ENCODE data around the gene NFU1.
"Not testable (repeated sequence)": the region's sequence is repeated elsewhere in the genome, so short reads cannot be mapped to it uniquely, and the experiment has no call there.

NFU1 gene

GRCh38 chr2:69461404-69461803, 24.2 kb upstream of the NFU1 start:
- Mint-ChIP-seq H3K36me3 (ENCODE audit: low read depth) (peaks cover 23% of the 10 kb centered on the region), H3K27me3 (ENCODE audit: low read depth) (no peaks in the 10 kb centered on the region), H3K27ac (no peak overlapping the region), H3K4me3 (no peak overlapping the region), H3K9me3 (no peaks in the 10 kb centered on the region), H3K4me1 (ENCODE audit: low read depth) (no peaks in the 10 kb centered on the region)

- Mint-ChIP-seq H3K27ac (no peak overlapping the region), H3K27me3 (ENCODE audit: low read depth) (no peaks in the 10 kb centered on the region), H3K4me3 (no peak overlapping the region), H3K4me1 (ENCODE audit: low read depth) (no peaks in the 10 kb centered on the region), H3K36me3 (ENCODE audit: low read depth) (peaks cover 11% of the 10 kb centered on the region), H3K9me3 (no peaks in the 10 kb centered on the region)
Measured at GRCh38 chr2:69459936-69460335, 22.7 kb upstream of the NFU1 start.

- H3K27ac Mint-ChIP-seq: no peak overlapping the region
- H3K4me1 Mint-ChIP-seq (ENCODE audit: low read depth): peaks cover 6% of the 10 kb centered on the region
- no peaks in the 10 kb centered on the region for H3K9me3 Mint-ChIP-seq
- peaks cover 4% of the 10 kb centered on the region for H3K36me3 Mint-ChIP-seq (ENCODE audit: low read depth)
- no peak overlapping the region for H3K4me3 Mint-ChIP-seq
- H3K27me3 Mint-ChIP-seq (ENCODE audit: low read depth): peaks cover 7% of the 10 kb centered on the region
Measured at GRCh38 chr2:69456950-69457445, 19.8 kb upstream of the NFU1 start.

GRCh38 chr2:69456154-69456553, 18.9 kb upstream of the NFU1 start:
- Mint-ChIP-seq H3K4me1 (ENCODE audit: low read depth) (peaks cover 6% of the 10 kb centered on the region), H3K4me3 (no peak overlapping the region), H3K27me3 (ENCODE audit: low read depth) (peaks cover 9% of the 10 kb centered on the region), H3K9me3 (no peaks in the 10 kb centered on the region), H3K36me3 (ENCODE audit: low read depth) (no peaks in the 10 kb centered on the region), H3K27ac (no peak overlapping the region)

- Mint-ChIP-seq H3K36me3 (ENCODE audit: low read depth) (no peaks in the 10 kb centered on the region), H3K9me3 (no peaks in the 10 kb centered on the region), H3K4me1 (ENCODE audit: low read depth) (peaks cover 6% of the 10 kb centered on the region), H3K27me3 (ENCODE audit: low read depth) (peaks cover 16% of the 10 kb centered on the region), H3K4me3 (no peak overlapping the region), H3K27ac (no peak overlapping the region)
Measured at GRCh38 chr2:69454976-69455375, 17.7 kb upstream of the NFU1 start.

- H3K27me3 Mint-ChIP-seq (ENCODE audit: low read depth): peaks cover 19% of the 10 kb centered on the region
- H3K9me3 Mint-ChIP-seq: no peaks in the 10 kb centered on the region
- no peak overlapping the region for H3K4me3 Mint-ChIP-seq
- H3K4me1 Mint-ChIP-seq (ENCODE audit: low read depth): peaks cover 6% of the 10 kb centered on the region
- H3K27ac Mint-ChIP-seq: no peak overlapping the region
- H3K36me3 Mint-ChIP-seq (ENCODE audit: low read depth): no peaks in the 10 kb centered on the region
Measured at GRCh38 chr2:69453475-69454129, 16.4 kb upstream of the NFU1 start.

GRCh38 chr2:69452687-69453086, 15.5 kb upstream of the NFU1 start:
- H3K36me3 Mint-ChIP-seq (ENCODE audit: low read depth): no peaks in the 10 kb centered on the region
- peaks cover 6% of the 10 kb centered on the region for H3K4me1 Mint-ChIP-seq (ENCODE audit: low read depth)
- H3K4me3 Mint-ChIP-seq: no peak overlapping the region
- peaks cover 26% of the 10 kb centered on the region for H3K27me3 Mint-ChIP-seq (ENCODE audit: low read depth)
- H3K27ac Mint-ChIP-seq: no peak overlapping the region
- no peaks in the 10 kb centered on the region for H3K9me3 Mint-ChIP-seq

GRCh38 chr2:69450735-69451416, 13.6 kb upstream of the NFU1 start:
- Mint-ChIP-seq H3K4me1 (ENCODE audit: low read depth) (peaks cover 6% of the 10 kb centered on the region), H3K9me3 (no peaks in the 10 kb centered on the region), H3K27ac (no peak overlapping the region), H3K4me3 (no peak overlapping the region), H3K36me3 (ENCODE audit: low read depth) (no peaks in the 10 kb centered on the region), H3K27me3 (ENCODE audit: low read depth) (peaks cover 31% of the 10 kb centered on the region)

GRCh38 chr2:69449906-69450305, 12.7 kb upstream of the NFU1 start:
- Mint-ChIP-seq H3K4me1 (ENCODE audit: low read depth) (peaks cover 6% of the 10 kb centered on the region), H3K36me3 (ENCODE audit: low read depth) (no peaks in the 10 kb centered on the region), H3K9me3 (no peaks in the 10 kb centered on the region), H3K27me3 (ENCODE audit: low read depth) (peaks cover 31% of the 10 kb centered on the region), H3K27ac (no peak overlapping the region), H3K4me3 (no peak overlapping the region)

GRCh38 chr2:69443673-69444072, 6.4 kb upstream of the NFU1 start:
- not testable (repeated sequence) for H3K4me1 Mint-ChIP-seq (ENCODE audit: low read depth); H3K4me3 Mint-ChIP-seq; H3K9me3 Mint-ChIP-seq; H3K36me3 Mint-ChIP-seq (ENCODE audit: low read depth); H3K27ac Mint-ChIP-seq
- H3K27me3 Mint-ChIP-seq (ENCODE audit: low read depth): peaks cover 13% of the 10 kb centered on the region

- not testable (repeated sequence) for H3K9me3 Mint-ChIP-seq; H3K4me3 Mint-ChIP-seq; H3K27me3 Mint-ChIP-seq (ENCODE audit: low read depth); H3K27ac Mint-ChIP-seq; H3K36me3 Mint-ChIP-seq (ENCODE audit: low read depth)
- H3K4me1 Mint-ChIP-seq (ENCODE audit: low read depth): peaks cover 17% of the 10 kb centered on the region
Measured at GRCh38 chr2:69439499-69439898, 2.3 kb upstream of the NFU1 start.

GRCh38 chr2:69438580-69438979, 1.3 kb upstream of the NFU1 start:
- H3K36me3 Mint-ChIP-seq (ENCODE audit: low read depth): peaks cover 3% of the 10 kb centered on the region
- peaks cover 17% of the 10 kb centered on the region for H3K4me1 Mint-ChIP-seq (ENCODE audit: low read depth)
- H3K27ac Mint-ChIP-seq: peak overlapping the region; percentile 91
- no peak overlapping the region for H3K4me3 Mint-ChIP-seq
- peaks cover 8% of the 10 kb centered on the region for H3K9me3 Mint-ChIP-seq
- H3K27me3 Mint-ChIP-seq (ENCODE audit: low read depth): no peaks in the 10 kb centered on the region

GRCh38 chr2:69437751-69438154, 518 bp upstream of the NFU1 start:
- Mint-ChIP-seq H3K4me3 (peak overlapping the region; percentile 86), H3K27ac (peak overlapping the region; percentile 91), H3K27me3 (ENCODE audit: low read depth) (no peaks in the 10 kb centered on the region), H3K9me3 (peaks cover 8% of the 10 kb centered on the region), H3K36me3 (ENCODE audit: low read depth) (peaks cover 3% of the 10 kb centered on the region), H3K4me1 (ENCODE audit: low read depth) (peaks cover 17% of the 10 kb centered on the region)

- Mint-ChIP-seq H3K4me3 (peak overlapping the region; percentile 86), H3K4me1 (ENCODE audit: low read depth) (peaks cover 17% of the 10 kb centered on the region), H3K27me3 (ENCODE audit: low read depth) (no peaks in the 10 kb centered on the region), H3K9me3 (peaks cover 8% of the 10 kb centered on the region), H3K36me3 (ENCODE audit: low read depth) (peaks cover 3% of the 10 kb centered on the region), H3K27ac (peak overlapping the region; percentile 91)
Measured at GRCh38 chr2:69436596-69436937, 668 bp downstream of the NFU1 start.

GRCh38 chr2:69434753-69435152, 2.5 kb downstream of the NFU1 start:
- Mint-ChIP-seq H3K36me3 (ENCODE audit: low read depth) (peaks cover 3% of the 10 kb centered on the region), H3K27me3 (ENCODE audit: low read depth) (no peaks in the 10 kb centered on the region), H3K4me3 (no peak overlapping the region), H3K9me3 (peaks cover 8% of the 10 kb centered on the region), H3K4me1 (ENCODE audit: low read depth) (peaks cover 17% of the 10 kb centered on the region), H3K27ac (no peak overlapping the region)
